Ramos (cell line): ENCODE measurements around the gene ZNF362.

ENCODE experiments used
- in situ Hi-C: fragments of 300-500 bp; cut with MboI; formaldehyde crosslinking; loops from one replicate; pipeline ENCODE4 v1.14.3; 2022; ENCODE audit warnings: low sequenced_read_pairs; ENCODE audit not compliant: unreplicated experiment

Gene ZNF362

GRCh38 chr1:33244143-33244808 lies 12.0 kb upstream of the ZNF362 start:
- in situ Hi-C loops = no loop called here

DNA sequence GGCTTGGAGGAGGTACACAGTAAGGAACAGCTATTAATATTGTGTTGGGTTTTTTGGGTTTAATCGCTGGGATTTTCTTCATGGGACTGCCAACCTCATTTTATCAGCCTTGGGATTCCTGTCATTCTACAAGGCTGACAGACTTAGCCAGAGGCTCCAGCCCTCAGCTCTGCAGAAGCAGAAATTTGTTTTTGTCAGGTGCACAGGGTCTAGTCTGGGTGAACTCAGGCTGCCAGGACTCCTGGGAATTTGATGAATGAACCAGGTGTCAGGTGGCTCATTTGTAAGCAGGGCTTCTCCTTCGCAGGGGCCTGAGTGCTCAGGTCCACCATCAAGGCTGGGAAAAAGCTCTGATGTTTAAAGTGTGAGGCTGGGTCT lies 11.5 kb upstream of the ZNF362 start:
- in situ Hi-C loops = no loop called here

DNA sequence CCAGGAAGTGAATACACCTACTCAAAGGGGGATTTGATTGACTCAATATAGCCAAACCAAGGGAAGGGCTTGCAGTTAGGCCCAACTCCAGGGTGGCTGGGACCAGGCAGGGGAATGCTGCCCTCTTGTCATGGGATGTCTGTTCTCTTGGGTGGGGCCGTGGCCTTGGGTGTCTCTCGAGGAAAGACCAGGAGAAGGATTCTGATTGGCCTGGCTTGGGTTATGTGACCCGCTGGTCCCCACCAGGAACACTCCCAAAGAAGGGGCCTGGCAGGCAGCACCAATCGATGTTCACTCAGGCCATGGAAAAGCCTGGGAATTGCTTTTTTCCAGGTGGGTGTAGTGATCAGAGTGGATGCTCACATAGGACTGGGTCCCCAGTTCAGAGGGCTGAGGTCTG lies 10.1 kb upstream of the ZNF362 start:
- in situ Hi-C loops = no loop called here

DNA sequence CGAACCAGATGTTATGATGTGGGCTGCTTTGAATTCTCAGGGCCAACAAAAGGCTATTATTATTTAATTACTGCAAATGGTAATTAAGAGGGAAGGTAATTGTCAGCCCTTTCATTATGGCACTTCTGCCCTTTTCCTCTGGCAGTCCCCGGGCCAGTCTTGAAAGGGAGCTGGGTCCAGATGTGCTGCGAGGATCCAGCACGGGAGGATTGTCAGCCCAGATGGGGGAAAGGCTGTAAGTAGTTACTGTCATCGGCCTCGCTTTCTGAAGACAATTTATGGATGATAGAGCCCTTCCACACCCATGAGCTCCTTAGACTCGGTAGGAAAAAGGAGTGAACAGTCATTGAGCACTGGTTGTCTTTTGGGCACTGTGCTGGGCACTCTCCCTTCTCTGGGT lies 8.7 kb upstream of the ZNF362 start:
- in situ Hi-C loops = no loop called here

DNA sequence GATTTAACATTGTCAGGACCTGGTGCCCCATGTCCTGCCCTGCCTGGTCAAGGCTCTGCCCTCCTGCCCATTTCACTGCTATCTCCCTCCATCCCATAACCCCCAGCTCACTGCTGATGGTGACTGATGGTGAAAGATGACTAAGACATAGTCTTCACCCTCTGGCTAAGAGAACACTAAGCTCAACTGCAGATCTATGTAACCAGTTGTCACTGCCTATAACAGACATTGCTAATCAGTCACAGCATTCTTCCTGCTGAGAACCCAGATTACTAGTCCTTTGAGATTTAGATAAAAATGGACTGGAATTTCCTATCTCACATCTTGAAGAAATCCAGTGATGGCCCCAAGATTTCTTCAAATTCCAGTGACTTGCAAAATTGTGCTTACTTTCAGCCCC lies 8.0 kb upstream of the ZNF362 start:
- in situ Hi-C loops = no loop called here

DNA sequence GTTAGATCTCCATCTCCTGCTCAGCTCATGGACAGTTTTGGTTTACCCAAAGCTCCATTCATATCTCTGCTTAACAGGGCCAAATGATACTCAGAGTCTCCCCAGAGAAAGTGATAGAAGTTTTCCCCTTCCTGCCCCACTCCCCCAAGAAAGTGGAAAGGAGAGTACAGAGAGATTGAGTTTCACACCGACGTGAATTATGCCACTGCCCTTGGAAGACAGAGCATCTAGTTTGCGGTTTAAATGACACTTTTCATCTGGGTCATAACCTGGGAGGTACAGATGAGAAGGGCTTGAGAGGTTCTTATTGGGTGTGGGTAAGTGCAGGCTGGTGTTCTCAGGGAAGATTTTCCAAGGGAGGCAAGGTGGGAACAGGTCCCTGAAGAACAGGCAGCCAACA lies 6.9 kb upstream of the ZNF362 start:
- in situ Hi-C loops = no loop called here

GRCh38 chr1:33250217-33250616 lies 6.1 kb upstream of the ZNF362 start:
- in situ Hi-C loops = no loop called here

- in situ Hi-C loops = no loop called here
These were observed 5.6 kb upstream of the ZNF362 start for GRCh38 chr1:33250724-33251123.

DNA sequence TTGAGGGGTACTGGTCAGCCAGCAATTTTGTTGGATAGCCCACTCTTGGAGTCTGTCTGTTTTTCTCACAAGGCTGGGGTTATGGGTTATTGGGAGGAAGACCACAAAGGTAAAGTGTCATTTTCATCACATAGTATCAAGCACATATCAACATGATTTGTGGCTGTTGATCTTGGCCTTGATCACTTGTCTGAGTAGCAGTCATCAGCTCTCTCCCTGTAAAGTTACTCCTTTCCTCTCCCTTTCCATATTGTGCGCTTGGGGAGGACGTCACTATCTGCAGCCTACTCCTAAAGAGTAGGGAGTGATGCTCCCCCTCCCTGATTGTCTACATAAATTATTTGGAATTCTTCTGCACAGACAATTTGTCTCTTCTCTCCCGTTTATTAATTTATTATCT lies 1.8 kb upstream of the ZNF362 start:
- in situ Hi-C loops = no loop called here

GRCh38 chr1:33255347-33256220 lies 708 bp upstream of the ZNF362 start:
- in situ Hi-C loops = no loop called here

DNA sequence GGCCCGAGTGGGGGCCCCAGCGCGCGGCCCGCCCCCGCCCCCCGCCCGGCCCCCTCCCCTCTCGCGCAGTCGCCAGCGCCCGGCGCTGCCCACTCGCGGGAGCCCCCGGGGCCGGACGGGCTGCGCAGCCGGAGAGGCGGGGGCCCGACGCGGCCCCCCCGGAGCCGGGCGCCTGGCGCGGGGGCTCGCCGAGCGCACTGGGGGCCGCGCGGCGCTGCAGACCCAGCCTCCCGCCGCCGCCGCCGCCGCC lies 146 bp upstream of the ZNF362 start:
- in situ Hi-C loops = no loop called here

- in situ Hi-C loops = no loop called here
These were observed 997 bp downstream of the ZNF362 start for GRCh38 chr1:33257207-33257771.

DNA sequence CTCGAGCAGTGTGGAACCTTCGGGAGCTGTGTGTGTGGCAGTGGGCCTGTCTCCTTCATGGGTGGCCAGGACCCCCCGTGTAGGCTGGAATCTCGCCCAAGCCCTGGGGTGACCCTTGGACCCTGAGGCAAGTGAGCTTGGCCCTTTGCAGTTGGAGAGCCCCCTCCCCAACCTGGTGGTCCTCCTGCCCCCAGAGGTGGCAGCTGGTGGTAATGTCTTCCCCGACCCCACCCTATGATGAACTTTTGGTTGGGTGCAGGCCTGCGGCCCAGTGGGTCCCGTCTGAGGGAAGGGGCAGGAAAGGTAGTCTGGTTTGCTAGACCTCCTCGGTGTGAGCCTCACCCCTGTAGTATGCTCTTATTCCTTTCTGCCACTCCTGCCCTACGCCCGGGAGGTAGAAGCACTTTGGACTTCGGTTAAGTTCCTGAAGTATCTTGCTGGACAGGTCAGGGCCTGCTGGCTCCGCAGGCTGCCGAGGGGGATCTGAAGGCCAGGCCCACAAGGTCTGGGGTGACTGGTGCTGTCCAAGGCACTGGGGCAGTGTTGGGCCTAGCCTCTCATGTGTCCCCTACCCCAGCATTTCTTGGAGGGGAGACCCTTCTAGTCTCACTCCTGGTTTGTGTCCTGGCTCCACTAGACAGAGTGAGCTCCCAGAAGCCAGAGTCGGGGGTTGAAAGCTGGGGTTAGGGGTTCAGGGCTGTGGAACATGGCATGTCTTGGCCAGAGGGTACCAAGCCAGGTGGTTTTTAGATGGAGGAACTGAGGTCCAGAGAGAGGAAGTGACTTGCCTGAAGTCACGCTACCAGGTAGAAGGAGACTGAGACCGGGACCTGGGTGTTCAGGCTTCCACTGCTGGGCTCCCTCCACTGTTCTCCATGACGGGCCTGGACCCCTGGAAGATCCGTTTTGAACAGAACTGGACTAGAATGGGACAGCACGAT lies 1.8 kb downstream of the ZNF362 start:
- in situ Hi-C loops = no loop called here

GRCh38 chr1:33258788-33259274 lies 2.5 kb downstream of the ZNF362 start:
- in situ Hi-C loops = no loop called here

DNA sequence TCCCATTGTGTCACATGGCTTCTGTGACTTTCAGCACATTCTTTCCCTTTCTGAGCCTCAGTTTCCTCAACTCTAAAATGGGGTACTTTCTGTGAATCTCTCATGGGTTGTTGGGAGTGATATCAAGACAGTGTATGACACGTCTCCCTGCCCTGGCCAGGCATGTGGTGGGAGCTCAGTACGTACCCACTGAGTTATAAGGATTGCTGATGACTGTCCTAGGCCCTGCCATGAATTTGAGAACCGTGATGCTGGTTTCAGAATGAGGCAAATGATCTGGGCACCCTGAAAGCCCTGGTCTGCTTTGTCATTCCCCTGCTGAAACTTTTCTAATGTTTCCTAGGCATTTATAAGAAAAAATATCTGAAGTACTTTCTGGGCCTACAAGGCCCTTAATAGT lies 3.6 kb downstream of the ZNF362 start:
- in situ Hi-C loops = no loop called here

DNA sequence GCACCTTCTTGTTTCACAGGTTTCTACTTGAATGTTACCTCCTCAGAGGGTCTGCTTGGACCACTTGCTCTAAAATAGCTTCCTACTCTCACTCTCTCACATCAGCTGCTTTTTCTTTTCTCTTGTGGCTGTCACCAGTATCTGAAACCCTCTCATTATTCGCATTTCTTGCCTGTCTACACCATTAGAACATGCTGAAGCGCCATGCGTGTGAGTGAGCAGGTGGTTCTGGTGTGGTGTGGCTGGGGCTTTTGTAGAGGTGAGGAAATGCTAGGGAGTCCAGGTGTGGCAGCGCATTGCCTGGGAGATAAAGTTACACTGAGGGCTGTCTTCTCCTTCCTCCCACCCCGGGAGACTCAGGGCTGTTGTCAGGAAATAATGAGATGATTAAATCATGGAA lies 4.1 kb downstream of the ZNF362 start:
- in situ Hi-C loops = no loop called here

- in situ Hi-C loops = no loop called here
These were observed 5.1 kb downstream of the ZNF362 start for GRCh38 chr1:33261344-33261743.

GRCh38 chr1:33263890-33264504 lies 7.7 kb downstream of the ZNF362 start:
- in situ Hi-C loops = no loop called here

DNA sequence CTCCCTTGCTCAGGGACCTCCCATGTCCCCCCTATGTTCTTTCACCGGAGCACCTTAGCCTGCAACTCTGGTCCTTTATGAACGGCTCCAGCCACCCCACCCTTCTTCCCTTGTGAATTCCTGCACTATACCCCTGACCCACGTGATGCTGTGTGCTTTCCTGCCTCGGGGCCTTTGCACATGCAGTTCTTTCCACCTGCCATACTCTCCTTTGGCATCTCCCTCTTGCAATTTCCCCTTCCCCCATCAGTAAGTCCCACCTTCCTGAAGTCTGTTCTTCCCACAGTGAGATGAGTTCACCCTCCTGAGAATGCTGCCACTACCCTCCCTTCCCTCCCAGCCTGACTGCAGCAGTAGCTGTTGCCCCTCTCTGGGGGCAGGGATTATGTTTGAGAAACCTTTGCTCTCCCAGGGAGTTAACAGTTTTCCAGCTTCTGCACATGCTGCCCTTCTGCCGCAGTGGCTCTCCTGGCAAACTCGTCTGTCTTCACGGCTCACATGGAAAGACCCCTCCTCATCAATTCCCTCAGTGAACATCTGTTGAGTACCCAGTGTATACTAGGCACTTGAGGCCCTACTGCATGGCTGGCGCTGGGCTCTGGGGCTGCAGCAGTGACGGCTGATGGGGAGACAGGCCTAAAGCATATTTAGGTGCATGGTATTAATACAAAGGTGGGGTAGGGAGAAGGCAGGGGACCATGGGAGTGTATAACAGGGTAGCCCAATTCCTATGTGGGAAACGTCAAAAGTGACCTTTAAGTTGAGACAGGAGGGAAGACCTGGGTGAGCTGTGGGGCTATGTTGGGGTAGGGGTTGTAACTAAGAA lies 9.7 kb downstream of the ZNF362 start:
- in situ Hi-C loops = no loop called here
